Measurements from ENCODE around the gene LBP. TPM values are rescaled to one million over a fixed set of nuclear protein-coding genes. Genes with fewer than 3 reads are reported as not detected.

The LBP gene
- total and polyA plus RNA-seq, 8 donors, result 0.08 to 2.4 TPM; not detected in 6

GRCh38 chr20:38363004-38363747 is 16.9 kb downstream of the LBP start:
- 93 to 98% (median 95%) methylated on average over 5 to 8 of the region's 8 CpGs for WGBS, 5 donors
- Histone ChIP-seq H3K9me3 (no peaks in the 10 kb centered on the region), H3K27me3 (no peaks in the 10 kb centered on the region), H3K4me3 (no peak overlapping the region), H3K36me3 (no peaks in the 10 kb centered on the region), H3K27ac (no peak overlapping the region), H3K4me1 (no peaks in the 10 kb centered on the region)
- no peak for DNase-seq
- no peak for TF ChIP-seq POLR2A (IDR thresholded peaks at IDR 0.05)
- TF ChIP-seq POLR2AphosphoS5 (IDR thresholded peaks at IDR 0.05), result no peak
- TF ChIP-seq CTCF (IDR thresholded peaks at IDR 0.05), result no peak
- no peak for TF ChIP-seq EP300 (IDR thresholded peaks at IDR 0.05)
- intact Hi-C loops (cut with DNase I; ENCODE audit: low total_unique reads), result no loop called here

- H3K9me3 ChIP-seq, result no peaks in the 10 kb centered on the region
- no peaks in the 10 kb centered on the region for H3K4me1 ChIP-seq
- no peak overlapping the region for H3K27ac ChIP-seq
- TF ChIP-seq EP300 (IDR thresholded peaks at IDR 0.05) (no peak), POLR2AphosphoS5 (IDR thresholded peaks at IDR 0.05) (no peak)
- no peak overlapping the region for H3K4me3 ChIP-seq
- 34 to 43% (median 36%) methylated on average over 2 of the region's 2 CpGs for WGBS, 5 donors
- H3K36me3 ChIP-seq, result no peaks in the 10 kb centered on the region
- intact Hi-C loops (cut with DNase I; ENCODE audit: low total_unique reads), result no loop called here
- DNase-seq, result peak in 1 of 2 donors; percentile 16
- peaks cover 0 to 5% (median 0%) of the 10 kb centered on the region in 3 donors for H3K27me3 ChIP-seq
Observed at GRCh38 chr20:38369389-38369788, 23.1 kb downstream of the LBP start.

- WGBS, 5 donors, result 66 to 70% (median 68%) methylated on average over 5 of the region's 5 CpGs
- TF ChIP-seq CTCF (IDR thresholded peaks at IDR 0.05), result no peak
- no peak for TF ChIP-seq EP300 (IDR thresholded peaks at IDR 0.05)
- TF ChIP-seq POLR2A (IDR thresholded peaks at IDR 0.05), result no peak
- no peak for TF ChIP-seq POLR2AphosphoS5 (IDR thresholded peaks at IDR 0.05)
- Histone ChIP-seq H3K27me3 (peaks cover 0 to 5% (median 0%) of the 10 kb centered on the region in 3 donors), H3K4me3 (no peak overlapping the region), H3K27ac (no peak overlapping the region), H3K36me3 (no peaks in the 10 kb centered on the region), H3K9me3 (no peaks in the 10 kb centered on the region), H3K4me1 (no peaks in the 10 kb centered on the region)
- intact Hi-C loops (cut with DNase I; ENCODE audit: low total_unique reads), result no loop called here
- no peak for DNase-seq
Observed at GRCh38 chr20:38372806-38373205, 26.5 kb downstream of the LBP start.

GRCh38 chr20:38373231-38373867 is 27.1 kb downstream of the LBP start:
- intact Hi-C loops (cut with DNase I; ENCODE audit: low total_unique reads), result no loop called here
- WGBS, 5 donors, result 41 to 56% (median 46%) methylated on average over 7 of the region's 7 CpGs
- H3K27ac ChIP-seq, result no peak overlapping the region
- TF ChIP-seq POLR2AphosphoS5 (IDR thresholded peaks at IDR 0.05) (no peak), CTCF (IDR thresholded peaks at IDR 0.05) (no peak), EP300 (IDR thresholded peaks at IDR 0.05) (no peak), POLR2A (IDR thresholded peaks at IDR 0.05) (no peak)
- no peaks in the 10 kb centered on the region for H3K36me3 ChIP-seq
- DNase-seq, result no peak
- H3K9me3 ChIP-seq, result no peaks in the 10 kb centered on the region
- no peak overlapping the region for H3K4me3 ChIP-seq
- H3K4me1 ChIP-seq, result no peaks in the 10 kb centered on the region
- peaks cover 0 to 5% (median 0%) of the 10 kb centered on the region in 3 donors for H3K27me3 ChIP-seq

GRCh38 chr20:38373898-38374297 is 27.6 kb downstream of the LBP start:
- TF ChIP-seq CTCF (IDR thresholded peaks at IDR 0.05) (no peak), POLR2AphosphoS5 (IDR thresholded peaks at IDR 0.05) (no peak), POLR2A (IDR thresholded peaks at IDR 0.05) (no peak), EP300 (IDR thresholded peaks at IDR 0.05) (no peak)
- Histone ChIP-seq H3K27ac (no peak overlapping the region), H3K4me3 (no peak overlapping the region), H3K27me3 (peaks cover 0 to 5% (median 0%) of the 10 kb centered on the region in 3 donors), H3K4me1 (no peaks in the 10 kb centered on the region), H3K9me3 (no peaks in the 10 kb centered on the region), H3K36me3 (no peaks in the 10 kb centered on the region)
- 79 to 87% (median 83%) methylated on average over 5 of the region's 5 CpGs for WGBS, 5 donors
- intact Hi-C loops (cut with DNase I; ENCODE audit: low total_unique reads), result no loop called here
- DNase-seq, result no peak

Data from stomach (tissue), 9 donors.